HG03469 (cell line): ENCODE measurements around the gene KCNMB1.
A peak's percentile ranks its signal among the peaks of the same experiment; 100 is the strongest.

Experiments used
- ATAC-seq: cut with Tn5 transposase; IDR thresholded peaks from one replicate; pipeline ENCODE4 v1.9.1; 2021; ENCODE audit warnings: mild to moderate bottlenecking, moderate library complexity, moderate number of reproducible peaks; ENCODE audit not compliant: unreplicated experiment

The KCNMB1 gene, protein sequence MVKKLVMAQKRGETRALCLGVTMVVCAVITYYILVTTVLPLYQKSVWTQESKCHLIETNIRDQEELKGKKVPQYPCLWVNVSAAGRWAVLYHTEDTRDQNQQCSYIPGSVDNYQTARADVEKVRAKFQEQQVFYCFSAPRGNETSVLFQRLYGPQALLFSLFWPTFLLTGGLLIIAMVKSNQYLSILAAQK

GRCh38 chr5:170388818-170389549, at the start of gene KCNMB1:
KCNMB1 (minus strand) TSS chr5:170389367; CDS start chr5:170385447, 3,920 bp downstream.
- no peak for ATAC-seq

GRCh38 chr5:170438581-170438980, 49.4 kb upstream of the KCNMB1 start:
- no peak for ATAC-seq

GRCh38 chr5:170437621-170438375, 48.6 kb upstream of the KCNMB1 start:
- ATAC-seq = no peak

DNA sequence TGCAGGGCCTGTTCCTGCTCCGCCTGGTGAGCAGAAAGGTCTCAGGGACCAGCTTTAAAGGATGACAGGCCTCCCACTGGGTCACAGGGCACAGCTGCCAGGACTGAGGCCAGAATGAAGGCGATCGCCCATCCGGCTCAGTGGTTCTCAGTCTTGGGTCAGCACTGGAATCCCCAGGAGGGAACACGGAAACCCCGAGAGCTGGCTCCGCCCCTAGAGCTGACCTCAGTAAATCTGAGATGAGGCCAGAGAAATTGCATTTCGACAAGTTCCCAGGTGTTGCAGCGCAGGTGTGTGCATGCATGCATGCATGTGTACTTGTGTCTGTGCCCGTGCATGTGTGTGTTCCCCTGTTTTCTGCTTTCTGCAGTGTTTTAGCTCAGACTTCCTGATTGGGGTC, 47.2 kb upstream of the KCNMB1 start:
- no peak for ATAC-seq

GRCh38 chr5:170434966-170435605, 45.9 kb upstream of the KCNMB1 start:
- no peak for ATAC-seq

GRCh38 chr5:170432669-170433068, 43.5 kb upstream of the KCNMB1 start:
- ATAC-seq = no peak

DNA sequence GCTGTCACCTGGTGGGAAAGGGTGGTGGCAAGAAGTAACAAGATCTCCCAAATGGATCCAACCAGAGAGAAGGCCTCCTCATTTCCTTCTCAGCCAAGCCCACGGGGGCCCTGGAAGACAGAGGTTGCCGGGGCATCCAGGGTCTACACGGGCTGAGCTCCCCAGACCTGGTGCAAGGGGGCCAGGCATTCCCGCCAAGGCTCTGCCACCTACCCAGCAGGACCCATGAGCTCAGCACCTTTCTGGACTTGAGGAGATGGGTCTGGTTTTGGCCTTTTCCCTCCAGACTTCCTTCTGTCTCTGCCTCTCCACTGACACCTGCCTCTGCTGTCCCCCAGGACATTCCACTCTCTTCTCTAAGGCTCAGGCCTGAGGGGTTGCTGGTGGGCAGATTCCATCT, 42.4 kb upstream of the KCNMB1 start:
- no peak for ATAC-seq

DNA sequence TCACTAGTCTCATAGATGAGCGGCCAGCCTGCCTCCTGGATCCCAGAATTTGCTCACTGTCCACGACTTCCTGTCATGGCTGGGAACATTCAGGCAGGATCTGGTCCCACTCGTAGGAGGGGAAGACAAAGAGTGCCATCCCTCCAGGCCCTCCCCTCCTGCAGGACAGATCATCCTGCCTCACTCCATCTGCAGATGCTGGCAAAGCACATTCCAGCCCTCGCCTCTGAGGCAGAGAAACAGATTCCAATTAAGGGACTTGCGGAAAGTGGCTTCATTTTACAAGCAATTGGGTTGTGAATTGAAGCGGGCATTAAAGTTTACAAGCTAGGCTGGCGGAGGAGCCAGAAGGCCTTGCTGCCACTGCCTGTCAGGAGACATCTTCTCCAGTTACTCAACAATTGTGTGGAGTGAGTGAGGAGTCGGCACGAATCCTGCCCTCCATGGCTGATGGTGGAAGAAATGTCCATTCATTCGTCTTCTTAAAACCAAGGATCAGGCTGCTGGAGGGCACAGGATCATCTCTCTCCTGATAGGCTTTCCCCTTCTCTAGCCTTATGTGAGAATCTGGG, 41.8 kb upstream of the KCNMB1 start:
- no peak for ATAC-seq

GRCh38 chr5:170430256-170430655, 41.1 kb upstream of the KCNMB1 start:
- ATAC-seq = no peak

DNA sequence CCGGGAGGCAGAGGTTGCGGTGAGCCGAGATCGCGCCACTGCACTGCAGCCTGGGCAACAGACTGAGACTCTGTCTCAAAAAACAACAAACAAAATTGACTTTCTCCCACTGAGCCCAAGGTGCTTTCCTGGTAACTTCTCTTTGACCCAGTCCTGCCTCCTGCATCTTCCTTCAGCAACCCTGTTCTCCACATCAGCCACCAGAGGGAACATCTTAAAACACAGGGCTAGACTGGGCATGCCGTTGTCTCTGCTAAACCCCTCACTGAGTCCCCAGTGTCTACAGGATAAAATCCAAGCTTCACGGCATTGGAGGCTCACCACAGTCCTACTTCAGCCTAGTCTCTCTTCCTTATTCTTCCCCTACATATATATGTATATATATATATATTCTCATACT, 39.8 kb upstream of the KCNMB1 start:
- no peak for ATAC-seq

- ATAC-seq = no peak
Measured at GRCh38 chr5:170427672-170428236, 38.6 kb upstream of the KCNMB1 start.

GRCh38 chr5:170426786-170427185, 37.6 kb upstream of the KCNMB1 start:
- no peak for ATAC-seq

DNA sequence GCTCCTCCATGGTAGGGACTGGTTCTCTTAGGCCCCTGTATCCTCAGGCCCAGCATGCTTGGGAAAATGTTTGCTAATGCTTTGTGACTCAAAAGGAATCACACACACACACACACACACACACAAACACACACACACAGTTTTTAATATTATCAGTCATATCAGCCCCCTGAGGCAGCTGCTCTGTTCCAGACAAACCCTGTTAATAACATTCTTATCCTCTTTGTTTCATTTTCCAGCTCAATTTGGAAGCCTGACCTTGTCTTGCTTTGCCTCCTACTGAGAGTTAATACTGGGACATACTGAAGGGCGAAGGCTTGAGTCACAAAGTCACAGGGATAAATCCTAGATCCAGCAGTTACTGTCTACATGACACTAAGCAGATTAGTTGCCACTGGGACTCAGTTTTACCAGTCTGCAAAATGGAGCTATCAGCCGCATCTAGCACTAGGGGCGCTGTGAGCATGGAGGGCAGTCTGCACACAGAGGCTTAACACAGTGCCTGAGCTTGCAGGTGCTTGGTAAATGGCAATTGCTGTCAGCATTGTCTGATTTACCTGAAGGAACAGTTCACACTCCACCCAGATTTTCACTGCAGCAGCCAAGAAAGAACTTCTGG, 37.1 kb upstream of the KCNMB1 start:
- ATAC-seq = no peak

DNA sequence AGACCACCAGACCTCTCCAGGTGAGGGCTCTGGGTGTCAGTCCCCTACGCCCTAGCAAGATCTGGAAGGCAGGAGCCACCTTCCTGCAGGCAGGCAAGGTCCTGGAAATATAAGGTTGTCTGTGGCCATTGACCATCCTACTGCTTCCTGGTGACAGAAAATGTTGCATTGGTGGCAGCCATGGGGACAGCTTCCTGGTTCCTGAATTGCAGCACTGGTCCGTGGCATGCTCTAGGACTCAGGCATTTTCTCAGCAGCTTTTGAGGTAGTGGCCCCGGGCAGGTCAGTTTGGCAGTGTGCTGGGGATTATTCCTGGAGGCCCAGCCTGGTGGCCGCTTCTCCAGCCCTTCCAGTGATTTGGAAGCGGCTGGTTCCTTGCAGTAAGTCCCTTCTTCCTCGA, 36.6 kb upstream of the KCNMB1 start:
- no peak for ATAC-seq

DNA sequence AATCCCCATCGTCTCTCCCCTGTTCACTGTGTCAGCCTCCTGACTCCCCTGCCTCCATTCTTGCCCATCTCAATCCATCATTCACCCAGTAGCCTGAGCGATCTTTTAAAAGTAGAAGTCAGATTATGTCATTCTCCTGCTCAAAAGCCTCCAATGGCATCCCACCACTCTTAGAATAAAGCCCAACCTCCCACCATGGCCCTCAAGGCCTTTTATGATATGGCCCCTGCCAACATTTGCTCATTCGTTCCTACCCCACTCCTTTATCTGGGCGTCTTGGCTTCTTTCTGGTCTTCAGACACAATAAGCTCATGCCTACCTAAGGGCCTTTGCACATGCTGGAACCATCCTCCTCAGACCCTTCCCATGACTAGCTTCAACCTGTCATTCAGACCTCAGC, 35.5 kb upstream of the KCNMB1 start:
- ATAC-seq = no peak

GRCh38 chr5:170423692-170424091, 34.5 kb upstream of the KCNMB1 start:
- ATAC-seq = no peak

- ATAC-seq = no peak
Measured at GRCh38 chr5:170421826-170422225, 32.7 kb upstream of the KCNMB1 start.

- peak; percentile 60 for ATAC-seq
Measured at GRCh38 chr5:170420806-170421412, 31.7 kb upstream of the KCNMB1 start.

DNA sequence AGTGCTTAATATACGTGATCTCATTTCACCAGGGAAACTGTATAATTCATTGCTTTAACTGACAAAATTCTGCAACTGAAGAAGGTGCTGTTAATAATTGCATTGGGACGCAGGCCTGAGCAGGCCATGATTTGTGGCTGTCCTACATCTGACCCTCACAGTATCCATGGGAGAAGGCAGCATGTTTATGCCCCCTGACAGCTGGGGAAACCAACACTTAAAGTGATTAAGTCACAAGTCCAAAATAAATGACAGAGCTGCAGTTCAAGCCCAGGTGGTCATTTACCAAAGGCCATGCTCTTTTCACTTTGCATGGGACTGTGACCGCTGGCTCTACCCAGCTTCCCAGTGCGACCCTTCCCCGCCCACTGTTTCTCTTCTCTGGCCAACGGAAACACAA, 30.5 kb upstream of the KCNMB1 start:
- ATAC-seq = no peak

DNA sequence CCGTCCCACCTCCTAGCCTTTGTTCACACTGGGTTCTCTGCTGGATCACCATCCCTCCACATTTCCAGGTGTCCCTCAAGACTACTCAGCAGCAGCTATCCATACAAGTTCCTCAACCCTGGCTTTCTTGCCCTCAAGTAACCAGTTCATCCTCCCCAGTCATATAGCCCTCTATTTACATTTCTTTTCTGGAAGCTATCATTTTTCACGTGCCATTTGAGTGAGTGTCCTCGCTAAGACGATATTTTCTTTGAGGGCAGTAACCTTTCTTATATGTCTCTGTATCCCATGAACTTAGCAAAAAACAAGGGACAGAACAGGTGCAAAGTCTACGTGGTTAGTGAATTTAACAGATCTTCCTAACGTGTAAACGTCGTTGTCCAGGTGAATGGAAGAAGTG, 29.6 kb upstream of the KCNMB1 start:
- no peak for ATAC-seq
